ENCODE measurements around the gene PEAK1. TPM values are rescaled to one million over a fixed set of nuclear protein-coding genes. Genes with fewer than 3 reads are reported as not detected.

Gene PEAK1
- total RNA-seq, 1 donor: 133 TPM

- Histone ChIP-seq H3K79me2 (ENCODE audit: insufficient read depth, low read length) (peaks cover 8% of the 10 kb centered on the region), H3K4me3 (ENCODE audit: insufficient read depth, low read length) (no peak overlapping the region), H3K9me3 (ENCODE audit: low read depth, low read length) (no peaks in the 10 kb centered on the region), H3K4me2 (ENCODE audit: insufficient read depth, low read length) (no peak overlapping the region), H2AFZ (ENCODE audit: low read length) (no peak overlapping the region), H3K27me3 (ENCODE audit: insufficient read depth, low read length) (no peaks in the 10 kb centered on the region), H4K20me1 (ENCODE audit: insufficient read depth, low read length) (peaks cover 5% of the 10 kb centered on the region), H3K36me3 (ENCODE audit: insufficient read depth, low read length) (peaks cover 4% of the 10 kb centered on the region), H3K4me1 (ENCODE audit: insufficient read depth, low read length) (no peaks in the 10 kb centered on the region), H3K27ac (ENCODE audit: low read depth, low read length) (no peak overlapping the region)
- TF ChIP-seq, protein P1, sequence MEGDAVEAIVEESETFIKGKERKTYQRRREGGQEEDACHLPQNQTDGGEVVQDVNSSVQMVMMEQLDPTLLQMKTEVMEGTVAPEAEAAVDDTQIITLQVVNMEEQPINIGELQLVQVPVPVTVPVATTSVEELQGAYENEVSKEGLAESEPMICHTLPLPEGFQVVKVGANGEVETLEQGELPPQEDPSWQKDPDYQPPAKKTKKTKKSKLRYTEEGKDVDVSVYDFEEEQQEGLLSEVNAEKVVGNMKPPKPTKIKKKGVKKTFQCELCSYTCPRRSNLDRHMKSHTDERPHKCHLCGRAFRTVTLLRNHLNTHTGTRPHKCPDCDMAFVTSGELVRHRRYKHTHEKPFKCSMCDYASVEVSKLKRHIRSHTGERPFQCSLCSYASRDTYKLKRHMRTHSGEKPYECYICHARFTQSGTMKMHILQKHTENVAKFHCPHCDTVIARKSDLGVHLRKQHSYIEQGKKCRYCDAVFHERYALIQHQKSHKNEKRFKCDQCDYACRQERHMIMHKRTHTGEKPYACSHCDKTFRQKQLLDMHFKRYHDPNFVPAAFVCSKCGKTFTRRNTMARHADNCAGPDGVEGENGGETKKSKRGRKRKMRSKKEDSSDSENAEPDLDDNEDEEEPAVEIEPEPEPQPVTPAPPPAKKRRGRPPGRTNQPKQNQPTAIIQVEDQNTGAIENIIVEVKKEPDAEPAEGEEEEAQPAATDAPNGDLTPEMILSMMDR (IDR thresholded peaks at IDR 0.05; ENCODE audit: extremely low read depth, low read depth, low read length): no peak
- DNase-seq (ENCODE audit: insufficient read length, low spot score, missing footprints): no peak
Measured at GRCh38 chr15:77221708-77222107, 198.2 kb downstream of the PEAK1 start.

DNA sequence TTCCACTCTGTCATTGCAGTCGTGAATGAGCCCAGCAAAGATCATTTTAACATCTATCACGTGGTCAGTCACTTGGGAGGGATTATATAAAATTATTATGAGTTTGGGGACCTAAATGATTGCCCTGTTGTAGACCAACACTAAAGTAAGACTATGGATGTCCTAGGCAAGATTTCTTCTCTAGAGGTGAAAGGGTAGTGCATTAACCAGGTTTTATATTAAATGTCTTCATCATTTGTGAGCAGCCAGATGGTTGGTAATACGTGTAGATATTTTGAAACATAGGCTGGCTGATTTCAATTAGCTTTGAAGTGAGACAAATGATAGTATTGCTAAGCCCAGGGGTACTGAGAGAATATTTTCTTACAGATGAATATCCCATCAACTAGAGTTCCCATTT lies 198.7 kb downstream of the PEAK1 start:
- no peaks in the 10 kb centered on the region for H3K4me1 ChIP-seq (ENCODE audit: insufficient read depth, low read length)
- peaks cover 4% of the 10 kb centered on the region for H3K36me3 ChIP-seq (ENCODE audit: insufficient read depth, low read length)
- TF ChIP-seq, protein P1 (IDR thresholded peaks at IDR 0.05; ENCODE audit: extremely low read depth, low read depth, low read length): no peak

GRCh38 chr15:77219841-77220240 lies 200.1 kb downstream of the PEAK1 start:
- Histone ChIP-seq H3K9me3 (ENCODE audit: low read depth, low read length) (no peaks in the 10 kb centered on the region), H3K4me1 (ENCODE audit: insufficient read depth, low read length) (no peaks in the 10 kb centered on the region), H3K27ac (ENCODE audit: low read depth, low read length) (no peak overlapping the region), H3K36me3 (ENCODE audit: insufficient read depth, low read length) (peaks cover 4% of the 10 kb centered on the region), H2AFZ (ENCODE audit: low read length) (no peak overlapping the region), H3K4me2 (ENCODE audit: insufficient read depth, low read length) (no peak overlapping the region), H3K4me3 (ENCODE audit: insufficient read depth, low read length) (no peak overlapping the region), H3K79me2 (ENCODE audit: insufficient read depth, low read length) (peaks cover 6% of the 10 kb centered on the region), H3K27me3 (ENCODE audit: insufficient read depth, low read length) (no peaks in the 10 kb centered on the region), H4K20me1 (ENCODE audit: insufficient read depth, low read length) (peaks cover 5% of the 10 kb centered on the region)
- TF ChIP-seq, protein P1 (IDR thresholded peaks at IDR 0.05; ENCODE audit: extremely low read depth, low read depth, low read length): no peak
- no peak for DNase-seq (ENCODE audit: insufficient read length, low spot score, missing footprints)

More for the DNA sequence above, 198.7 kb downstream of the PEAK1 start:
- peaks cover 5% of the 10 kb centered on the region for H4K20me1 ChIP-seq (ENCODE audit: insufficient read depth, low read length)
- H3K27me3 ChIP-seq (ENCODE audit: insufficient read depth, low read length): no peaks in the 10 kb centered on the region
- H3K9me3 ChIP-seq (ENCODE audit: low read depth, low read length): no peaks in the 10 kb centered on the region
- H3K27ac ChIP-seq (ENCODE audit: low read depth, low read length): no peak overlapping the region
- H3K4me2 ChIP-seq (ENCODE audit: insufficient read depth, low read length): no peak overlapping the region
- no peak overlapping the region for H3K4me3 ChIP-seq (ENCODE audit: insufficient read depth, low read length)
- H3K79me2 ChIP-seq (ENCODE audit: insufficient read depth, low read length): peaks cover 6% of the 10 kb centered on the region
- DNase-seq (ENCODE audit: insufficient read length, low spot score, missing footprints): no peak
- H2AFZ ChIP-seq (ENCODE audit: low read length): no peak overlapping the region

GRCh38 chr15:77209221-77209620 lies 210.7 kb downstream of the PEAK1 start:
- H3K27me3 ChIP-seq (ENCODE audit: insufficient read depth, low read length): no peaks in the 10 kb centered on the region
- peaks cover 1% of the 10 kb centered on the region for H4K20me1 ChIP-seq (ENCODE audit: insufficient read depth, low read length)
- TF ChIP-seq, protein P1 (IDR thresholded peaks at IDR 0.05; ENCODE audit: extremely low read depth, low read depth, low read length): no peak
- peaks cover 21% of the 10 kb centered on the region for H3K36me3 ChIP-seq (ENCODE audit: insufficient read depth, low read length)
- no peak overlapping the region for H3K4me3 ChIP-seq (ENCODE audit: insufficient read depth, low read length)
- no peak overlapping the region for H3K4me2 ChIP-seq (ENCODE audit: insufficient read depth, low read length)
- H3K4me1 ChIP-seq (ENCODE audit: insufficient read depth, low read length): no peaks in the 10 kb centered on the region
- H3K27ac ChIP-seq (ENCODE audit: low read depth, low read length): no peak overlapping the region
- H3K79me2 ChIP-seq (ENCODE audit: insufficient read depth, low read length): peaks cover 5% of the 10 kb centered on the region
- no peak overlapping the region for H2AFZ ChIP-seq (ENCODE audit: low read length)
- DNase-seq (ENCODE audit: insufficient read length, low spot score, missing footprints): no peak
- no peaks in the 10 kb centered on the region for H3K9me3 ChIP-seq (ENCODE audit: low read depth, low read length)

All from osteoblast (primary cell).